GM19035 (cell line): ENCODE data around the gene TAS2R13.

Experiments
- ATAC-seq: cut with Tn5 transposase; IDR thresholded peaks from one replicate; pipeline ENCODE4 v1.9.1; 2021; ENCODE audit not compliant: unreplicated experiment

TAS2R13 gene, protein sequence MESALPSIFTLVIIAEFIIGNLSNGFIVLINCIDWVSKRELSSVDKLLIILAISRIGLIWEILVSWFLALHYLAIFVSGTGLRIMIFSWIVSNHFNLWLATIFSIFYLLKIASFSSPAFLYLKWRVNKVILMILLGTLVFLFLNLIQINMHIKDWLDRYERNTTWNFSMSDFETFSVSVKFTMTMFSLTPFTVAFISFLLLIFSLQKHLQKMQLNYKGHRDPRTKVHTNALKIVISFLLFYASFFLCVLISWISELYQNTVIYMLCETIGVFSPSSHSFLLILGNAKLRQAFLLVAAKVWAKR

DNA sequence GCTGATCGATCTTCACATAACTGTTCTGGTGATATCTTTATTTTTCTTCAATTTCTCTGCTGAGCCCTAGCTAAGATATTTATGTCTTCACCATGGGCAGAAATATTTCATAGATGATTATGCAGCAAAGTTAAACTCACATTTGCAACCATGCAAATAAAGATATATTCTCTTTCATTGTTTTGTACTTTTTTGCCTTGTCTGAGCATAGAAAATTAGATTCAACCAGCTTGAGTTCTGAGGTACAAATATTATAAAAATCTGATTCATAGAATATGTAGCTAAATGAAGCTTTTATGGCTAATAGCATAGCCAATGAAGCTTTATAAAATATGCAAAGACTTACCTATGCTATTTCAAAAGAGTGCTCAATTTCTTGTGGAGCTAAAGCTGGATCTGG, at the start of gene TAS2R13:
TSS of gene TAS2R13 (minus strand) at position 101 of the 400 bp plus-strand sequence. CDS start 264 bp downstream, outside the sequence.
- no peak for ATAC-seq

DNA sequence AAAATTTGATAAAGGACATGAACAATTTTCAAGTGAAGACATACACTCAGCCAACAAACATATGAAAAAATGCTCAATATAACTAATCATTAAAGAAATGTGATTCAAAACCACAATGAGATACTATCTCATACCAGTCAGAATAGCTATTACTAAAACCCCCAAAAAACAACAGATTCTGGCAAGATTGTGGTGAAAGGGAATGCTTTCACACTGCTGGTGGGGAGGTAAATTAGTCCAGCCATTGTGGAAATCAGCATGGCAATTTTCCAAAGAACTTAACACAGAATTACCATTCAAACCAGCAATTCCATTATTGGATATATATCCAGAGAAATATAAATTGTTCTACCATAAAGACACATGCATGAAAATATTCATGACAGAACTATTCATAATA, 48.4 kb upstream of the TAS2R13 start:
- ATAC-seq, result no peak

DNA sequence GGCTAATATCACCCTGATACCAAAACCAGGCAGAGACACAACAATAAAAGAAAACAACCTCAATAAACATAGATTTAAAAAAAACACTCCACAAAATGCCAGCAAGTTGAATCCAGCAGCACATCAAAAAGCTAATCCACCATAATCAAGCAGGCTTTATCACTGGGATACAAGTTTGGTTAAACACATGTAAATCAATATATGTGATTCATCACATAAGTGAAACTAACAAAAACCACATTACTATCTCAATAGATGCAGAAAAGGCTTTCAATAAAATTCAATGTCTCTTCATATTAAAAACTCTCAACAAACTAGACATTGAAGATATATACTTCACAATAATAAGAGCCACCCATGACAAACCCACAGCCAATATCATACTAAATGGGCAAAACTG, 46.7 kb upstream of the TAS2R13 start:
- ATAC-seq, result no peak

DNA sequence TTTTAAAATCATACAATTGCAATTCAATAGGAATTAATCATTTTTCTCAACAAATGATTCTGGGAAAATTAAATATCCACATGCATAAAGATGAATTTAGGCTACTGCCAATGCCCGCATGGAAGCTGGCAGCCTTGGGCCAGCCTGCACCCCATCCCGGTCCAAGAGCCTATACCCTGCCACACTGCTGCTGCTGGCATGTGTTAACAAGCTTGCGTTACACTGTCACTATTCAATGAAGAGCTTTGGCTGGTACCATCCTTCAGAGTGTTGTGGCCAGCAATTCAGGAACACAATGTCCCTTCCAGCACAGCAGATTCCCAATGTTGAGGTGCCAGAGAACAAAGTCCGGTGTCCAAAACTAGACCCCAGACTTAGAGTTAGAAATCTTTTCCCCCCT, 43.3 kb upstream of the TAS2R13 start:
- no peak for ATAC-seq

DNA sequence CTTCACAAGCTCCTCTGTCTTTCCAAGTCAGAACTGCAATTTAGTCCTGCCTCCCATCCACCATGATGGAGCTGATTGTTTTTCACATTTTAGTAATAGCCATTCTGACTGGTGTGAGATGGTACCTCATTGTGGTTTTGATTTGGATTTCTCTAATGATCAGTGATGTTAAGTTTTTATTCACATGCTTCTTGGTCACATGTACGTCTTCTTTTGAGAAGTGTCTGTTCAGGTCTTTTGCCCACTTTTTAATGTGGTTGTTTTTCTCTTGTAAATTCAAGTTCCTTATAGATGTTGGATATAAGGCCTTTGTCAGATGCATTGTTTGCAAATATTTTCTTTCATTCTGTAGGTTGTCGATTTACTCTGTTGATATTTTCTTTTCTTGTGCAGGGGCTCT, 33.8 kb upstream of the TAS2R13 start:
- ATAC-seq, result no peak

DNA sequence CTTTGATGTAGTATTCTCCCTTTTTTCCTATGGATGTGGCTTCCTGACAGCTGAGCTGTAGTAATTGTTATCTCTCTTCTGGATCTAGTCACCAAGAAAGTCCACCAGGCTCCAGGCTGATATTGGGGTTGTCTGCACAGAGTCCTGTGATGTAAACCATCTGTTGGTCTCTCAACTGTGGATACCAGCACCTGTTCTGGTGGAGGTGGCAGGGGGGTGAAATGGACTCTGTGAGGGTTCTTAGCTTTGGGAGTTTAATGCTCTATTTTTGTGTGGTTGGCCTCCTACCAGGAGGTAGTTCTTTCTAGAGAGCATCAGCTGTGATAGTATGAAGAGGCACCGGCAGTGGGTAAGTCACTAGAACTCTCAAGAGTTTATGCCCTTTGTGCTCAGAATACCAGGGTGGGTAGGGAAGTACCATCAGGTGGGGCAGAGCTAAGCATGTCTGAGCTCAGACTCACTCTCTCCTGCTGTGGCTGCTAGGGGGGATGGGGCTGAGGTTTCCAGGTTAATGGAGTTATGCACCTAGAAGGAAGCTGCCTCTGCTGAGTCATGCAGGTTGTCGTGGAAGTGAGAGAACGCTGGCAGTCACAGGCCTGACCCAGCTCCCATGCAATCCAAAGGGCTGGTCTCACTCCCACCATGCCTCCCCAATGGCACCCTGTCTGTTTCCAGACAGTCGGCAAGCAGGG, 32.7 kb upstream of the TAS2R13 start:
- ATAC-seq, result no peak

DNA sequence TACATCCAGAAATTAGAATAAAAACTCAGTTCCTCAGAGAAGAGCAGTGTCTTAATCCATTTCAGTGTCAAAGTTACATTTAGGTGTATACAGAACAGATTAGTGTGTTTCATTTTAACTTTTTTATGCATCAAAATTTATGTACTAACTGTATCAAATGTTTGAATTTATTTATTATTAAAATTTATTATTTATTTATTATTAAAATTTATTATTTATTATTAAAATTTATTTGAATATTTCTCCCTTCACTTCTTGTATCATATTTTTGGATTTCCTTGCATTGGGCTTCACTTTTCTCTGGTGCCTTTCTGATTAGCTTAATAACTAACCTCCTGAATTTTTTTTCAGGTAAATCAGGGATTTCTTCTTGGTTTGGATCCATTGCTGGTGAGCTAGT, 32.0 kb upstream of the TAS2R13 start:
- no peak for ATAC-seq

DNA sequence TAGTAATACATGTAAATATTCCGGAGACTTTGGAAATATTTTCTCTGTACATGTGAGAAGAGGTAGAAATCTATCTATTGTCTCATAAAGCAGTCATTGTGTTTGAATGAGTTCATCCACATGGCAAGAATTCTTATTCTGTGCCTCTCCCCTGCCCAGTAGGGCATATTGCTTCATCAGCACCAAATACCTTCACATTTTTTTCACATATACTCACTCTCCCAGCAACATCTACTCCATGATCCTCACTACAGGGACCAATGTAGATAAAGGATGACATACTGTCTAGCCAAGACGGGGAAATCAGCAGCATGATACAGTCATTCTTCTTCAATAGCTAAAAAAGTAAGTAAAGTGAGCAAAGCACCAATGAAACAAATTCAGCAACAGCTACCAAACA, 31.0 kb upstream of the TAS2R13 start:
- no peak for ATAC-seq

DNA sequence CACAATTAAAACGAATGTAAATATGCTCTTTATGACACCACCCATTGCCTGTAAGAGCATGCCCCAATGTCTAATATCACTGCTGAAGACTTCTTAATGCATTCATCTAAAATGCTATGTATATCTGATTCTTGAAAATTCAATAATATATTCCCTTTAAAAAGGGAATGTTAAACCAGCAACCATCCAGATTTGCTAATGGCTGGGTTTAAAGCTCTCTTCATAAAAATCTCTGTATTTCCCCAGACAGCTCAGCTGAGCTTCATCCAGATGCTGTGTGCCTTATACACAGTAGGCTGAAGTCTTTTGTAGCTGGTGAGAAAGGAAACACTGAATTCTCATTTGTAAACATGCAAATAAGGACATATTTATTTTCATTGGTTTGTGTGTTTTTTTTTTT, 29.8 kb upstream of the TAS2R13 start, which contains the start of gene TAS2R14:
TSS of gene TAS2R14 (minus strand) at position 101 of the 400 bp plus-strand sequence. CDS start at position 45, 56 bp downstream.
- ATAC-seq, result no peak

DNA sequence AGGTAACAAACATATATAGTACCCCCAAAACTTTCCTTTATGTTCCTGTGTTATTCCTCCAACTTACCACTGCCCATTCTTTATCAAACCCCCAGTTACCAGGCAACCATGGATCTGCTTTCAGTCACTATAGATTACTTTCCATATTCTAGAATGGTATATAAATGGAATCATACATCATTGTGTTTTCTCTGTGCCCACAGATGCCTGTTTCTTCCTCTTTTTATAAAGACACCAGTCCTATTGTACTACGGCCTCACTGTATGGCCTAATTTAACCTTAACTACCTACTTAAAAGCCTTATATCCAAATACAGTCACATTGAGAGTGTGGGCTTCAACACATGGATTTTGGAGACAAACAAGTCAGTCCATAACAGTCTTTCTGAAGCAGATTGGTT, 27.1 kb upstream of the TAS2R13 start:
- ATAC-seq, result no peak

DNA sequence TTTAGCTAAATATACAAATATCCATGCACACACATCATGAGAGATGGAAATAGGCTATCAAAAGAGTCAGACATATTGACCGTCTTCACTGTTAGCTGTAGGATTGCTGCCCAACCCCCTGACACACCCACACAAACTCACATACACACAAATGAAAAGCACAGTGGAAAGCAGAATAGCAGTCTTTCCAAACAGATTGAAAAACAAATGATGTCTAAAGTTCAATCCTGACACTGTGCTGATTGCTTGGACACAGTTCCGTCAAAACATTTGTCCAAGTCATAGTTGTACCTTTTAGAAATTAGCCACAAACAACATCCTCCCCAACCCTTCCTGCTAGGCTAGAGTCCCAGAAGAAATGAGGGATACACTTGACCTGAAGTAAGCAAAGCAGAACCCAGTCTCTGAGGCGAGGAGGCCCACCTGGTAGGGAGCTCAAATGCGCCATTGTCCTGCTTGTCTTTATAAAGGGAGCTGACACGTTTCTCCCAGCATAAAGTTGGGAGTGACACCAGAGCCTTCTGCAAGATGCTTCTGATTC, 19.5 kb upstream of the TAS2R13 start, which contains the start of gene PRH2:
TSS of gene PRH2 (plus strand) at position 491 of the 541 bp plus-strand sequence. CDS start at position 529, 38 bp downstream.
- ATAC-seq, result no peak

DNA sequence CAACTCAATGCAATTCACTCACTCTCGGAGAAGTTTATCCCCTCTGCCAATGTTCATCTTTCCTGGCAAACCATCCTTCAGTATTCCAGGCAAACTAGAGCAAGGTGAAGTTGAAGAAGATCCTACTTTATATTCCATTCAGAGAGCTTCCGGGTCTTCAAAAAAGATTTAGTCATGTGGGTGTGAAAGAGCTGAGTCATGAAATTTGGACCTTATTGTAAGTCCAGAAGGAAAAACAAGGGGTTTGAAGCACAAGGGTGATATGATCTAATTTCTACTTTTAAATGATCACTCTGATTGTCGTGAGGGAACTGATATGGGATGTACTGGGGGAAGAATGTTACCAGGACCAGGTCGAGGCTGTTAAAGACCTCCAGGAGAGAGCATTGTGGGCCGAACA, 16.9 kb upstream of the TAS2R13 start:
- ATAC-seq, result no peak

DNA sequence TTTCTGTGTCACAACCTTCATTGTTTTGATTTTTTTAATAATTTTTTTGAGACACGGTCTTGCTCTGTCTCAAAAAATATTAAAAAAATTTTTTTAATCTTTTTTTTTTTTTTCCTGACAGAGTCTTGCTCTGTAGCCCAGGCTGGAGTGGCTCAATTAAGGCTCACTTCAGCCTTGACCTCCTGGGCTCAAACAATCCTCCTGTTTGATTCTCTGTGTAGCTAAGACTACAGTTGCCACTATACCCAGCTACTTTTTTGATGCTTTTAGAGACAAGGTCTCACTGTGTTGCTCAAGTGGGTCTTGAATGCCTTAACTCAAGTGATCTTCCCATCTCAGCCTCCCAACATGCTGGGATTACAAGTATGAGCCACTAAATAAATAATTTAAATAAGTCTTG, 10.4 kb upstream of the TAS2R13 start:
- no peak for ATAC-seq

DNA sequence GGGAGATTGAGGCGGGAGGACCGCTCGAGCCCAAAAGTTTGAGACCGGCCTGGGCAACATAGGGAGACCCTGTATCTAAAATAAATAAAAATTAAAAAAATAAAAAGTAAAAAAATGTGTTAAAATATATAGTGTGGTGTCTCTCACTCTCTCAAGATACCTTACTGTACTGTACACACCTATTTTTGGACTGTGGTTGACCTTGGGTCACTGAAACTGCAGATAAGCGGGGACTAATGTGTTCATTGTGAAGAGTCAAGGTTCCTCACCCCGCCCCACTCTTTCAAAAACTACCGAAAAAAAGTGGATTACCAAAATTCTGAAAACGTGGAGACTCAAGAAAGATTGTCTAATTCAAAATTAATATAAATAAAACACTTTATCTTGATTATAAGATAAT, 1.0 kb upstream of the TAS2R13 start:
- ATAC-seq, result no peak

DNA sequence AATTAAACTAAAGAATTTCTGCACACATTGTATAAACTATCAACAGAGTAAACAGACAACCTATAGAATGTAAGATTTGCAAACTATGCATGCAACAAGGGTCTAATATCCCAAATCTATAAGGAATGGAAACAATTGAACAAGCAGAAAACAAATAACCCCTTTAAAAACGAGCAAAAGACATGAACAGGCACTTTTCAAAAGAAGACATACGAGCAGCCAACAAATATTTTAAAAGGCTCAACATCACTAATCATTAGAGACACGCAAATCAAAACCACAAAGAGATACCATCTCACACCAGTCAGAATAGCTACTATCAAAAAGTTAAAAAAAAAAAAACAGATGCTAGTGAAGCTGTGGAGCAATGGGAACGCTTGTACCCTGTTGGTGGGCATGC, 4.7 kb downstream of the TAS2R13 start:
- ATAC-seq, result no peak

DNA sequence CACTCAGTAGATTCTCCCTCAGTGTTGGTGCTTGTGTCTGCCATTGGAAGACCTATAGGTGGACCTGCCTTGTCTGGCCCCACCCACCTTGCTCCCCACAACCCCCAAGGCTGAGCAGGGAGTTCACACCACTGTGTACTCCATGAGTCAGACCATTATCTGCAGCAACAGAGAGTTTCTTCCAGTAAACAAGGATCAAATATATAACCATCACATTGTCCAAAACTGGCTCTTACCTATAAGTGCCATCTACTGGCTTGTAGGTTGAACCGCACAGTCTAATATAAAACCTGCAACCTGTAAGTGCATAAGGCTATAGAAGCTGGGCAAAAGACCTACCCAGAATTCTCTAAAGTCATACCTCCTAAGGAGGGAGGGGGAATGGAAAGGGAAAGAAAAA, 7.9 kb downstream of the TAS2R13 start:
- ATAC-seq, result no peak

DNA sequence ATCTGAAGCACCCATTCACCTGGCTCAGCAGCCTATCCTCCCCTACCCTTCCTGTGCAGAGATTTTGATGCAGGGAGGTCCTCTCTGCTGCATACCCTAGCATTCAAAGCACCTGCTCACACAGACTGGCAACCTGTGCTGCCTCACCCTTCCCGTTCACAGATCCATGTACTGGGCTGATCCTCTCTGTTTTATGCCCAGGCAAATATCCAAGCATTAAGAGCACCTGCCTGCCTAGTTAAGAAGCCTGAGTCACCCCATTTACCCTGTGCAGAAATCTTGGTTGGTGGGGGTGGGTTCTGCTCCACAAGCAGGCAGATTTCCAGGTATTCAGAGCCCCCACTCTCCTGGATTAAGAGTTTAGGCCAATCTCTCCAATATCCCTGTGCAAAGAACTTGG, 8.4 kb downstream of the TAS2R13 start:
- no peak for ATAC-seq

DNA sequence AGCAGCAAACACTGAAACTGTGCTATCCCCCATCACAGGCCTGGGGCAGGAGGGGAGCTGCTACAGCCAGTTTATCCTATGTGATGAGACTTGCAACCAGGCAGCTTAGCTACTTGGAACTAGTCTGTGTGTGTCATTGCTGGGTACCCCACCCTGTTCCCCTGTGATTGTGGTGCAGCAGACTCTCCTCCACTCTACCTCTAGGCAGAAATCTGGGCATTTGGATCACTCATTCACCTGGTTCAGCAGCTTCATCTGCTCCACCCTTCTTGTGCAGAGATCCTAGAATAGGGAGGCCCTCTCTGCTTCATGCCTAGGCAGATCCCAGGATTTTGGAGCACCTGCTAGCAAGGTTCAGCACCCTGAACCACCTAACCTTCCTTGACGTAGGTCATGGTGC, 8.8 kb downstream of the TAS2R13 start:
- no peak for ATAC-seq

DNA sequence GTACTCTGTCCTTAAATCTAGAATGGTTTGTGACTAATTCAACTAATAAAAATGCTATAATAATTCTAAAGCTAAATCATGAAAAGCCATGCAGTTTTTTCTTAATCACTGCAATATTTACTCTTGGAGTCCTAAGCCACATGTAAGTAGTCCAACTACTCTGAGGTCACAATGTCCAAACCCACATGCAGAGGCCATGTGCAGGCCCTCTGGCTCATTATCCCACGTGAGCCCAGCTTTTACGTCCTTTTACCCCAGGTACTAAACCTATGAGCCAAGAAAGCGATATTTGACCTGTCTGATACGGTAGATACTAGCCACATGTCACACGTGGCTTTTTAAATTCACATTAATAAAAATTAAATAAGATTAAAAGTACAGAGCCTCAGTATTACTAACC, 12.5 kb downstream of the TAS2R13 start:
- ATAC-seq, result no peak

DNA sequence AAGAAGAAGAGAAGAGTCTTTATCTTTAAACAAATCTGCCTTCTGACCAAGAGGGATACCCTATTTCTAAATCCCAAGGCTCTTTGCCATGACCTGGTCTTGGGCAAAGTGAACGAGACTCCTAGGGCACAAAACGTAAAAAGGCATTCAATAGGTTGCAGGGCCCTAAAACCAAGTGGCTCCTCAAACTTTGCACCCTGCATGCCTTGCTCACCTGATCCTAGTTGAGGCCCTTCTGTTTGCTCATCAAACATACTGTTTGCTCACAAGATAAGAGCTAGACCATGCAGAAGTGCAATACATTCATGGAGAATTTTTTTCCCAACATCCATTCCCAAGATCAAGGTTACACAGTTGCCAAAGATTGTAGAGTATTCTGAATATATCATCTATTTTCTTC, 17.4 kb downstream of the TAS2R13 start:
- ATAC-seq, result no peak

DNA sequence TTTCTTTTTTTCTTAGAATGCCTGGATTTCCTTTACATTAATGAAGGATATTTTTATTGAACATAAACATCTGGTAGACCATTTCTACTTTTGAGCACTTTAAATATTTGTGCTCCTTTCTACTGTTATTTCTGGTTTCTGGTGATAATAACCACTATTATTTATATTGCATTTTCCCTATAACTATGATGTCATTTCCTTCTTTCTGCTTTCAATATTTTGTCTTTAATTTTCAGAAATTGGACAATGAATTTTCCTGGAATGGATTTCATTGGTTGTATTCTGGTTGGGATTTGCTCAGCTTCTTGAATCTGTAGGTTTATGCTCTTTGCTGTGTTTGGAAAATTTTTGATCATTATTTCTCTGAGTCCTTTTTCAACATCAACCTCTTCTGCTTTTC, 20.1 kb downstream of the TAS2R13 start:
- no peak for ATAC-seq

DNA sequence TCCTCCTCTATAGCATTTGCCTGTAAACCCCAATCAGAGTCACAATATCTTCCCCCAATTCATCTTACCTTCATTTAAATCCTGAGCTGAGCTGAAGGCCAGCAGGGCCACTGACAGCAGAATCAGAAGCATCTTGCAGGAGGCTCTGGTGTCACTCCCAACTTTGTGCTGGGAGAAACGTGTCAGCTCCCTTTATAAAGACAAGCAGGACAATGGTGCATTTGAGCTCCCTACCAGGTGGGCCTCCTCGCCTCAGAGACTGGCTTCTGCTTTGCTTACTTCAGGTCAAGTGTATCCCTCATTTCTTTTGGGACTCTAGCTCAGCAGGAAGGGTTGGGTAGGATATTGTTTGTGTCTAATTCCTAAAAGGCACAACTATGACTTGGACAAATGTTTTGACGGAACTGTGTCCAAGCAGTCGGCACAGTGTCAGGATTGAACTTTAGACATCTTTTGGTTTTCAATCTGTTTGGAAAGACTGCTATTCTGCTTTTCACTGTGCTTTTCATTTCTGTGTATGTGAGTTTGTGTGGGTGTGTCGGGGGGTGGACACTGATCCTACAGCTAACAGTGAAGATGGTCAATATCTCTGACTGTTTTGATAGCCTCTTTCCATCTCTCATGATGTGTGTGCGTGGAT, 25.2 kb downstream of the TAS2R13 start, which contains the start of gene PRH1:
TSS of gene PRH1 (minus strand) at position 170 of the 640 bp plus-strand sequence. CDS start at position 132, 38 bp downstream.
- ATAC-seq, result no peak
